ENCODE data around the gene IL17REL.

Gene IL17REL

DNA sequence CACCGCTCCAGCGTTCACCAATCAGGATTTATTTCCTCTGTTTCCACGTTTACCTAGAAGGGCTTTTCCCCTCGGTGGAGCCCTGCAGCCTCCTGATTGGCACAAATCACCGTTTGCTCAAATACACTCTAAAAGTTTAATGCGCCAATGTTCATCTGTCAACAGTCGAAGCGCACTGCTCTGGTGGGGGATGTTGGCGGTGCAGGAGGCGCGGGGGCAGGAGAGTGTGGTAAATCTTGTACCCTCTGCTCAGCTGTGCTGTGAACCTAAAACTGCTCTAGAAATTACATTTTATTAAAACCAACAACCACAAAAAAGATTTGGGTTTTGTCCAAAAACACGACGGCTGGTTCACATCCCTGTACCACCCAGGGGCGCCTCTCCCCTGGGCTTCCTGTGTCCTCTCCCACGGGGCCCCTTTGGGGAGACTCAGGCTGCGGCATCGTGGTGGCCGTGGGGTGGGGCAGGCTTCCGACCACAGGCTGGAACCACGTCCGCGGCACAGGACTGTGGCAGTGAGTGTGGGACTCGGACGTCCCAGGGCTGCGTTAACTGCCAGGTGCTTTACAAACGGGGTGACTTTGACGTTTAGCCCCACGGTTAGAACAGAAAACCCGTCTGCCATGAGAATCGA, 32.0 kb upstream of the IL17REL start:
- H3K9ac ChIP-seq (ENCODE audit: low read depth, low read length, poor library complexity, severe bottlenecking): no peak overlapping the region
- H2AFZ ChIP-seq (ENCODE audit: low read length): peak overlapping the region; percentile 48; the same call in 1 of the 2 replicates
- H3K4me1 ChIP-seq (ENCODE audit: insufficient read depth, low read length, poor library complexity, severe bottlenecking): peaks cover 18% of the 10 kb centered on the region
- no peaks in the 10 kb centered on the region for H3K27me3 ChIP-seq (ENCODE audit: insufficient read depth, low read length, poor library complexity, severe bottlenecking)
- H3K4me2 ChIP-seq (ENCODE audit: low read depth, low read length, poor library complexity, severe bottlenecking): peak overlapping the region; percentile 74
- no peaks in the 10 kb centered on the region for H3K9me2 ChIP-seq (replicated peaks; ENCODE audit: low read depth, low read length)
- H3K4me3 ChIP-seq (ENCODE audit: low read length, poor library complexity, severe bottlenecking): peak overlapping the region; percentile 47
- no peaks in the 10 kb centered on the region for H3F3A ChIP-seq (ENCODE audit: low read depth)
- no peak for TF ChIP-seq EZH2phosphoT487 (IDR thresholded peaks at IDR 0.05; ENCODE audit: borderline replicate concordance)
- TF ChIP-seq, protein P1, sequence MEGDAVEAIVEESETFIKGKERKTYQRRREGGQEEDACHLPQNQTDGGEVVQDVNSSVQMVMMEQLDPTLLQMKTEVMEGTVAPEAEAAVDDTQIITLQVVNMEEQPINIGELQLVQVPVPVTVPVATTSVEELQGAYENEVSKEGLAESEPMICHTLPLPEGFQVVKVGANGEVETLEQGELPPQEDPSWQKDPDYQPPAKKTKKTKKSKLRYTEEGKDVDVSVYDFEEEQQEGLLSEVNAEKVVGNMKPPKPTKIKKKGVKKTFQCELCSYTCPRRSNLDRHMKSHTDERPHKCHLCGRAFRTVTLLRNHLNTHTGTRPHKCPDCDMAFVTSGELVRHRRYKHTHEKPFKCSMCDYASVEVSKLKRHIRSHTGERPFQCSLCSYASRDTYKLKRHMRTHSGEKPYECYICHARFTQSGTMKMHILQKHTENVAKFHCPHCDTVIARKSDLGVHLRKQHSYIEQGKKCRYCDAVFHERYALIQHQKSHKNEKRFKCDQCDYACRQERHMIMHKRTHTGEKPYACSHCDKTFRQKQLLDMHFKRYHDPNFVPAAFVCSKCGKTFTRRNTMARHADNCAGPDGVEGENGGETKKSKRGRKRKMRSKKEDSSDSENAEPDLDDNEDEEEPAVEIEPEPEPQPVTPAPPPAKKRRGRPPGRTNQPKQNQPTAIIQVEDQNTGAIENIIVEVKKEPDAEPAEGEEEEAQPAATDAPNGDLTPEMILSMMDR (conservative IDR thresholded peaks at IDR 0.05; ENCODE audit: low read length): 0 out of 2 replicates have a peak, but pooled peaks have one; percentile 17
- H4K20me1 ChIP-seq (ENCODE audit: insufficient read depth, low read length, poor library complexity, severe bottlenecking): no peaks in the 10 kb centered on the region
- no peaks in the 10 kb centered on the region for H3K9me3 ChIP-seq (ENCODE audit: insufficient read depth, low read depth, low read length)
- H3K36me3 ChIP-seq (ENCODE audit: insufficient read depth, low read length): no peaks in the 10 kb centered on the region
- no peaks in the 10 kb centered on the region for H3K79me2 ChIP-seq (ENCODE audit: insufficient read depth, low read length)

DNA sequence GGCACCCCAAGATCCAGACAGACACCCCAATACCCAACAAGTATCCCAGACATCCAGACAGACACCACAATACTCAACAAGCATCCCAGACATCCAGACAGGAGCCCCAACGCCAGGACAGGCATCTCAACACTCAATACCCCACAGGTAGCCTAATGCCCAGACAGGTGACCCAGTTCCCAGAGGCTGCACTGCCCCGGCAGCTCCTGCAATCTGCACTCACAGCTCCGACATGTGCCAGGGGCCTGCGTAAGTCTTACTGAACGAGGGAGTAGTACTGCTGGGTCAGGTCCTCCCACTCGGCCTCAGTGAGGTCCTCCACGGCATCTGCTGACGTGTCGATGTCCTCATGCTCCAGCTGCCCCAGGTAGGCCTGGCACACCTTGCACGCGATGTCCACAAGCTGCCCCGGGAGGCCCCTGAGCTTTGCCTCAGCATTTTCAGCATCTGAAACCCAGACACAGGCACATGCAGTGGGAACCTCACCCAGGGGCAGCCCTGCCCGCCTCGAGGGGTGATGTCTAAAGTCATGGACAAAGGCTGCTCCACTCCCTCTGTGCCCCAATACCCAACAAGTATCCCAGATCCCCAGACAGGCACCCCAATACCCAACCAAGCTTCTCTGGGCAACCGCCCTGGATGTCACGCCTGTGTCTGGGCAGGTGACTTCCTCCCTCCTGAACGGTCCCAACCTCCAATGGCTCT, 28.9 kb upstream of the IL17REL start:
- H3K27me3 ChIP-seq (ENCODE audit: insufficient read depth, low read length, poor library complexity, severe bottlenecking): no peaks in the 10 kb centered on the region
- H3K9me3 ChIP-seq (ENCODE audit: insufficient read depth, low read depth, low read length): no peaks in the 10 kb centered on the region
- no peaks in the 10 kb centered on the region for H3K9me2 ChIP-seq (replicated peaks; ENCODE audit: low read depth, low read length)
- H3K4me2 ChIP-seq (ENCODE audit: low read depth, low read length, poor library complexity, severe bottlenecking): no peak overlapping the region
- H3K79me2 ChIP-seq (ENCODE audit: insufficient read depth, low read length): no peaks in the 10 kb centered on the region
- H3K4me1 ChIP-seq (ENCODE audit: insufficient read depth, low read length, poor library complexity, severe bottlenecking): peaks cover 18% of the 10 kb centered on the region
- TF ChIP-seq, protein P1 (conservative IDR thresholded peaks at IDR 0.05; ENCODE audit: low read length): no peak
- TF ChIP-seq EZH2phosphoT487 (IDR thresholded peaks at IDR 0.05; ENCODE audit: borderline replicate concordance): no peak
- no peak overlapping the region for H3K4me3 ChIP-seq (ENCODE audit: low read length, poor library complexity, severe bottlenecking)
- no peaks in the 10 kb centered on the region for H3K36me3 ChIP-seq (ENCODE audit: insufficient read depth, low read length)
- no peaks in the 10 kb centered on the region for H4K20me1 ChIP-seq (ENCODE audit: insufficient read depth, low read length, poor library complexity, severe bottlenecking)
- no peak overlapping the region for H3K9ac ChIP-seq (ENCODE audit: low read depth, low read length, poor library complexity, severe bottlenecking)
- H2AFZ ChIP-seq (ENCODE audit: low read length): no peak overlapping the region
- H3F3A ChIP-seq (ENCODE audit: low read depth): no peaks in the 10 kb centered on the region

DNA sequence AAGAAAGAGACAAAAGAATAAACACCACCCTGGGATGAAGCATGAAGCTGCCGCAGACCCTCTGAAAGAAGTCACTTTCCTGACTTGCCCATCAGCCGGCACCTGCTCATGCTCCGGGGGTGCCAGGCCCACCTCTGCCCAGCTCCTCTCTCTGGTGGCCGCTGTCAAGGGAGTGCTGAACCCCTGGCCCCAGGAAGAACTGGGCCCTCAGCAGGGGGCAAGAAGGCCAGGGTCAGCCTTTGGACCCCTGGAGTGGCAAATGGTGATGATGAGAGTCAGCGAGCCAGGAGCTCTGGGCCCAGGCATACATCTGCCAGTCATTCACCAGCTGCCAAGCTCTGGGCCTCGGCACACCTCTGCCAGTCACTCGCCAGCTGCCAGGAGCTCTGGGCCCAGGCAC, 28.2 kb upstream of the IL17REL start:
- Histone ChIP-seq H3K36me3 (ENCODE audit: insufficient read depth, low read length) (no peaks in the 10 kb centered on the region), H3K9me3 (ENCODE audit: insufficient read depth, low read depth, low read length) (no peaks in the 10 kb centered on the region), H3K9me2 (replicated peaks; ENCODE audit: low read depth, low read length) (no peaks in the 10 kb centered on the region), H3K4me2 (ENCODE audit: low read depth, low read length, poor library complexity, severe bottlenecking) (no peak overlapping the region), H3F3A (ENCODE audit: low read depth) (no peaks in the 10 kb centered on the region), H3K9ac (ENCODE audit: low read depth, low read length, poor library complexity, severe bottlenecking) (no peak overlapping the region), H3K27me3 (ENCODE audit: insufficient read depth, low read length, poor library complexity, severe bottlenecking) (no peaks in the 10 kb centered on the region), H2AFZ (ENCODE audit: low read length) (no peak overlapping the region), H3K4me3 (ENCODE audit: low read length, poor library complexity, severe bottlenecking) (no peak overlapping the region), H4K20me1 (ENCODE audit: insufficient read depth, low read length, poor library complexity, severe bottlenecking) (no peaks in the 10 kb centered on the region), H3K79me2 (ENCODE audit: insufficient read depth, low read length) (no peaks in the 10 kb centered on the region), H3K4me1 (ENCODE audit: insufficient read depth, low read length, poor library complexity, severe bottlenecking) (peaks cover 18% of the 10 kb centered on the region)
- no peak for TF ChIP-seq EZH2phosphoT487 (IDR thresholded peaks at IDR 0.05; ENCODE audit: borderline replicate concordance)
- TF ChIP-seq, protein P1 (conservative IDR thresholded peaks at IDR 0.05; ENCODE audit: low read length): no peak
